Measurements from ENCODE around the gene GRIA3.

GRIA3 gene

GRCh38 chrX:123184219-123184865 lies at the start of gene GRIA3:
Gene GRIA3 (plus strand): TSS chrX:123184278. CDS start chrX:123184536, 258 bp downstream.
- H3K27me3 ChIP-seq (ENCODE audit: insufficient read depth, insufficient read length): no peaks in the 10 kb centered on the region
- peak within 1 kb of the TSS; percentile 49 for H3K4me3 ChIP-seq (ENCODE audit: insufficient read length, low read depth)
- DNase-seq (ENCODE audit: low read depth, low spot score): no peak

GRCh38 chrX:123138473-123138872 lies 45.6 kb upstream of the GRIA3 start:
- Histone ChIP-seq H3K4me3 (ENCODE audit: insufficient read length, low read depth) (no peak overlapping the region), H3K36me3 (ENCODE audit: insufficient read depth, insufficient read length, low read length) (no peaks in the 10 kb centered on the region), H3K9me3 (ENCODE audit: insufficient read depth, low read length) (no peaks in the 10 kb centered on the region), H3K9ac (ENCODE audit: insufficient read length, low read depth) (no peak overlapping the region), H3K27me3 (ENCODE audit: insufficient read depth, insufficient read length) (no peaks in the 10 kb centered on the region), H3K4me1 (ENCODE audit: insufficient read depth, insufficient read length) (no peaks in the 10 kb centered on the region)
- TF ChIP-seq YY1 (IDR thresholded peaks at IDR 0.05; ENCODE audit: insufficient read depth, insufficient read length) (no peak), ZNF274 (IDR thresholded peaks at IDR 0.05; ENCODE audit: low read depth, low read length) (no peak), SUZ12 (IDR thresholded peaks at IDR 0.05; ENCODE audit: extremely low read depth, insufficient read depth, insufficient read length) (no peak)
- DNase-seq (ENCODE audit: low read depth, low spot score): no peak

More at GRCh38 chrX:123184219-123184865, at the start of gene GRIA3:
- Histone ChIP-seq H3K4me1 (ENCODE audit: insufficient read depth, insufficient read length) (no peaks in the 10 kb centered on the region), H3K36me3 (ENCODE audit: insufficient read depth, insufficient read length, low read length) (no peaks in the 10 kb centered on the region), H3K9ac (ENCODE audit: insufficient read length, low read depth) (peak within 1 kb of the TSS; percentile 50), H3K9me3 (ENCODE audit: insufficient read depth, low read length) (no peaks in the 10 kb centered on the region)
- TF ChIP-seq SUZ12 (IDR thresholded peaks at IDR 0.05; ENCODE audit: extremely low read depth, insufficient read depth, insufficient read length): no peak

- no peaks in the 10 kb centered on the region for H3K27me3 ChIP-seq (ENCODE audit: insufficient read depth, insufficient read length)
- no peak for TF ChIP-seq ZNF274 (IDR thresholded peaks at IDR 0.05; ENCODE audit: low read depth, low read length)
- no peak for TF ChIP-seq YY1 (IDR thresholded peaks at IDR 0.05; ENCODE audit: insufficient read depth, insufficient read length)
- H3K36me3 ChIP-seq (ENCODE audit: insufficient read depth, insufficient read length, low read length): no peaks in the 10 kb centered on the region
- H3K9ac ChIP-seq (ENCODE audit: insufficient read length, low read depth): no peak overlapping the region
- H3K9me3 ChIP-seq (ENCODE audit: insufficient read depth, low read length): no peaks in the 10 kb centered on the region
- no peak for DNase-seq (ENCODE audit: low read depth, low spot score)
- H3K4me1 ChIP-seq (ENCODE audit: insufficient read depth, insufficient read length): no peaks in the 10 kb centered on the region
- H3K4me3 ChIP-seq (ENCODE audit: insufficient read length, low read depth): no peak overlapping the region
Measured at GRCh38 chrX:123140454-123140853, 43.6 kb upstream of the GRIA3 start.

- no peak overlapping the region for H3K9ac ChIP-seq (ENCODE audit: insufficient read length, low read depth)
- DNase-seq (ENCODE audit: low read depth, low spot score): no peak
- H3K9me3 ChIP-seq (ENCODE audit: insufficient read depth, low read length): no peaks in the 10 kb centered on the region
- no peak overlapping the region for H3K4me3 ChIP-seq (ENCODE audit: insufficient read length, low read depth)
- H3K4me1 ChIP-seq (ENCODE audit: insufficient read depth, insufficient read length): no peaks in the 10 kb centered on the region
- H3K27me3 ChIP-seq (ENCODE audit: insufficient read depth, insufficient read length): no peaks in the 10 kb centered on the region
- TF ChIP-seq ZNF274 (IDR thresholded peaks at IDR 0.05; ENCODE audit: low read depth, low read length) (no peak), SUZ12 (IDR thresholded peaks at IDR 0.05; ENCODE audit: extremely low read depth, insufficient read depth, insufficient read length) (no peak)
- H3K36me3 ChIP-seq (ENCODE audit: insufficient read depth, insufficient read length, low read length): no peaks in the 10 kb centered on the region
Measured at GRCh38 chrX:123140904-123141303, 43.2 kb upstream of the GRIA3 start.

GRCh38 chrX:123153846-123154335 lies 30.2 kb upstream of the GRIA3 start:
- Histone ChIP-seq H3K4me3 (ENCODE audit: insufficient read length, low read depth) (no peak overlapping the region), H3K4me1 (ENCODE audit: insufficient read depth, insufficient read length) (no peaks in the 10 kb centered on the region), H3K9me3 (ENCODE audit: insufficient read depth, low read length) (no peaks in the 10 kb centered on the region), H3K27me3 (ENCODE audit: insufficient read depth, insufficient read length) (no peaks in the 10 kb centered on the region), H3K36me3 (ENCODE audit: insufficient read depth, insufficient read length, low read length) (no peaks in the 10 kb centered on the region), H3K9ac (ENCODE audit: insufficient read length, low read depth) (no peak overlapping the region)
- DNase-seq (ENCODE audit: low read depth, low spot score): no peak
- TF ChIP-seq SUZ12 (IDR thresholded peaks at IDR 0.05; ENCODE audit: extremely low read depth, insufficient read depth, insufficient read length) (no peak), YY1 (IDR thresholded peaks at IDR 0.05; ENCODE audit: insufficient read depth, insufficient read length) (no peak), ZNF274 (IDR thresholded peaks at IDR 0.05; ENCODE audit: low read depth, low read length) (no peak)

GRCh38 chrX:123155327-123155726 lies 28.8 kb upstream of the GRIA3 start:
- TF ChIP-seq SUZ12 (IDR thresholded peaks at IDR 0.05; ENCODE audit: extremely low read depth, insufficient read depth, insufficient read length) (no peak), YY1 (IDR thresholded peaks at IDR 0.05; ENCODE audit: insufficient read depth, insufficient read length) (no peak), ZNF274 (IDR thresholded peaks at IDR 0.05; ENCODE audit: low read depth, low read length) (no peak)
- no peaks in the 10 kb centered on the region for H3K4me1 ChIP-seq (ENCODE audit: insufficient read depth, insufficient read length)
- no peak overlapping the region for H3K9ac ChIP-seq (ENCODE audit: insufficient read length, low read depth)
- no peaks in the 10 kb centered on the region for H3K36me3 ChIP-seq (ENCODE audit: insufficient read depth, insufficient read length, low read length)
- no peak for DNase-seq (ENCODE audit: low read depth, low spot score)
- H3K4me3 ChIP-seq (ENCODE audit: insufficient read length, low read depth): no peak overlapping the region
- H3K9me3 ChIP-seq (ENCODE audit: insufficient read depth, low read length): no peaks in the 10 kb centered on the region
- H3K27me3 ChIP-seq (ENCODE audit: insufficient read depth, insufficient read length): no peaks in the 10 kb centered on the region

GRCh38 chrX:123157586-123157985 lies 26.5 kb upstream of the GRIA3 start:
- TF ChIP-seq ZNF274 (IDR thresholded peaks at IDR 0.05; ENCODE audit: low read depth, low read length): no peak
- TF ChIP-seq YY1 (IDR thresholded peaks at IDR 0.05; ENCODE audit: insufficient read depth, insufficient read length): no peak
- no peak for TF ChIP-seq SUZ12 (IDR thresholded peaks at IDR 0.05; ENCODE audit: extremely low read depth, insufficient read depth, insufficient read length)
- Histone ChIP-seq H3K9ac (ENCODE audit: insufficient read length, low read depth) (no peak overlapping the region), H3K36me3 (ENCODE audit: insufficient read depth, insufficient read length, low read length) (no peaks in the 10 kb centered on the region), H3K9me3 (ENCODE audit: insufficient read depth, low read length) (no peaks in the 10 kb centered on the region), H3K4me1 (ENCODE audit: insufficient read depth, insufficient read length) (no peaks in the 10 kb centered on the region), H3K4me3 (ENCODE audit: insufficient read length, low read depth) (no peak overlapping the region), H3K27me3 (ENCODE audit: insufficient read depth, insufficient read length) (no peaks in the 10 kb centered on the region)
- DNase-seq (ENCODE audit: low read depth, low spot score): no peak

All from NT2/D1 (cell line).